ENCODE measurements around the gene TBCA. TPM values are rescaled to one million over a fixed set of nuclear protein-coding genes. Genes with fewer than 3 reads are reported as not detected.

The TBCA gene
- total RNA-seq, 4 donors from 2014 or later: 93.7 to 130 (median 100) TPM

DNA sequence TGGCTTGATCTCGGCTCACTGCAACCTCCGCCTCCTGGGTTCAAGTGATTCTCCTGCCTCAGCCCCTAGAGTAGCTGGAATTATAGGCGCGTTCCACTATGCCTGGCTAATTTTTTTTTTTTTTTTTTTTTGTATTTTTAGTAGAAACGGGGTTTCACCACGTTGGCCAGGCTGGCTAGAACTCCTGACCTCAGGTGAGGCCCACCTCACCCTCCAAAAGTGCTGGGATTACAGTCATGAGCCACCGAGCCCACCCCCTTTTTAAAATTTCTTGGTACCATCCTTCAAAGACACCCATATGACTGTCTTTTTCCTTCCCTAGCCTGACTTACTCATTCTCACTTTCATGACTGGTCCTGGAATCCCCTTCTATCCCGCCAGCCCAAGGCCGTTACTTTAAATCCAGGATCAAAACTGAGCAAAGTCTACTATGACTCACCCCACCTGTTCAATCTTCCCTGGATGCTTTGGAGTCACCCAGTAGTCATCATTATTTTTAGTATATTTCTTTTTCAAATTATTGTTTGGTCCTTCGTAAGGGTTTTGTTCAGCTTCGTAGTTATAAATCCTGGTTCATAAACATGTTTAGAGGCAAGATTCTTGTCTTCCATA, 1.2 kb upstream of the TBCA start:
- TF ChIP-seq CTCF (IDR thresholded peaks at IDR 0.05) (no peak), POLR2A (IDR thresholded peaks at IDR 0.05) (no peak)
- no peak for DNase-seq (ENCODE audit: low spot score in 2 of 2)
- WGBS, 2 donors: 72 to 83% methylated on average over 10 to 11 of the region's 11 CpGs
- H3K4me3 ChIP-seq (ENCODE audit: low read depth, poor library complexity, severe bottlenecking): no peak overlapping the region
- intact Hi-C loops (cut with DNase I; ENCODE audit: low total_unique reads): no loop called here

- no peak for DNase-seq (ENCODE audit: low spot score in 2 of 2)
- 22 to 23% methylated on average over 14 of the region's 14 CpGs for WGBS, 2 donors
- peak overlapping the region; percentile 73 for H3K4me3 ChIP-seq (ENCODE audit: low read depth, poor library complexity, severe bottlenecking)
- no peak for TF ChIP-seq POLR2A (IDR thresholded peaks at IDR 0.05)
- TF ChIP-seq CTCF (IDR thresholded peaks at IDR 0.05): no peak
- intact Hi-C loops (cut with DNase I; ENCODE audit: low total_unique reads): no loop called here
These were observed 541 bp upstream of the TBCA start for GRCh38 chr5:77776554-77777206.

DNA sequence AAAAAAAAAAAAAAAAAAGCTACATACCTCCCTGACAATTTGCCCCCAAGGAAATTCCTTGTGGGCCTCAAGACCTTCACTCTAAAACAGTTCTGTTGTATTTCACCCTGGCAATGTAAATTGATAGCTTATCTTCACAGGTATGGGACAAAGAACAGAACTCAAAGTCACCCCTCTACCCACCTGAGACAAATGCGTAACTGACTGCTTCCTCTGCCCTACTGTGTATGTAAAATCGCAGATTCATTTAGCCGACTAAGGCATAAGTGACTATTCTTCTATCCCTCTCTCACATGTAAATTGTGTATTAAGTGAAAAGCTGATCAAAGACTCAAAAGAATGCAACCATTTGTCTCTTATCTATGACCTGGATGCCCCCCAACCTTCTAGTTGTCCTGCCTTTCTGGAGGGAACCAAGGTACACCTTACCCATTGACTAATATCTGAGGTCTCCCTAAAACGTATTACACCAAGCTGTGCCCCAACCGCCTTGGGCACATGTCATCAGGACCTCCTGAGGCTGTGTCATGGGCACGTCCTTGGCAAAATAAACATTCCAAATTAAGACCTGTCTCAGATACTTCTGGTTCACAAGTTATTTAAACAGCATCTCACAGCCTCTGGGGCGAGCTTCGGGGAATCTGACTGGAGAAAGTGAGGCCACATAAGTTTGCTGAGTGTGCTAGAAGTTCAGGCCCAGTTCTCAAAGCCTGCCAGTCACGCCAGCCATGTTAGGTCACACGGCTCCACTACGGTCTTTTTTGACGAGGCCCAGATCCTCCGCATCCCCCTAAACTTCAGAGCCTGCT, 954 bp downstream of the TBCA start:
- intact Hi-C loops (cut with DNase I; ENCODE audit: low total_unique reads): no loop called here
- 8 to 10% methylated on average over 13 of the region's 13 CpGs for WGBS, 2 donors
- DNase-seq (ENCODE audit: low spot score in 2 of 2): peak in 1 of 2 donors; percentile 44
- TF ChIP-seq POLR2A (IDR thresholded peaks at IDR 0.05): no peak
- TF ChIP-seq CTCF (IDR thresholded peaks at IDR 0.05): no peak
- H3K4me3 ChIP-seq (ENCODE audit: low read depth, poor library complexity, severe bottlenecking): peak overlapping the region; percentile 73

GRCh38 chr5:77773734-77774280, 2.3 kb downstream of the TBCA start:
- WGBS, 2 donors: 76 to 83% methylated on average over 3 of the region's 3 CpGs
- TF ChIP-seq POLR2A (IDR thresholded peaks at IDR 0.05) (no peak), CTCF (IDR thresholded peaks at IDR 0.05) (no peak)
- no peak for DNase-seq (ENCODE audit: low spot score in 2 of 2)
- intact Hi-C loops (cut with DNase I; ENCODE audit: low total_unique reads): no loop called here
- no peak overlapping the region for H3K4me3 ChIP-seq (ENCODE audit: low read depth, poor library complexity, severe bottlenecking)

DNA sequence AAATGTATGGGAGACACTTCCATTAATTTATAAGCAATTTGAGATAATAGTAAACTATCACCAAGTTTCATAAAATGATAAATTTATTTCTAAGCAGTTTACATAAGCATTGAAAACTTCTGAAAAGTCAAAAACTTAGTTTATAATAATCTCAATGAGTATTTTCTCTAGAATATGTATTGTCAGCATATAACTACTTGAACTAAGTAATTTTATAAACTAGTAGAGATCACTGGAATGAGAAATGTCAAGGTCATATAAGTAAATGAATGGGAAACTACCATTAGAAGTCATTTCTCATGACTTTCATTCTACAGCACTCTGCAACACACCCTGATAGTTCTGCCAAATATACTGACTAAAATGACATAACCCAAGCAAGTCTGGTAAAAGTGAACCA, 3.4 kb downstream of the TBCA start:
- intact Hi-C loops (cut with DNase I; ENCODE audit: low total_unique reads): no loop called here
- no peak for TF ChIP-seq CTCF (IDR thresholded peaks at IDR 0.05)
- no peak for TF ChIP-seq POLR2A (IDR thresholded peaks at IDR 0.05)
- no peak overlapping the region for H3K4me3 ChIP-seq (ENCODE audit: low read depth, poor library complexity, severe bottlenecking)
- no peak for DNase-seq (ENCODE audit: low spot score in 2 of 2)
